Adrenal gland (tissue), 12 donors: ENCODE data around the gene MBLAC2. TPM values are rescaled to one million over a fixed set of nuclear protein-coding genes. Genes with fewer than 3 reads are reported as not detected.

Experiments used
- DNase-seq, 7 donors: peaks; one replicate each; pipeline ENCODE4 v3.0.0-alpha.2; 2019 to 2020
- H3K27ac ChIP-seq, 5 donors: fragments of 200-600 bp; sonication (generic) in 4 of 5; 1 replicate in 3 of 5; 2 replicates in 2 of 5; pipeline versions ENCODE4 v1.5.1 to v1.8.0; 2016 to 2020; ENCODE audit warnings: mild to moderate bottlenecking in 1 of 5
- H3K27me3 ChIP-seq: fragments of 200-600 bp; 2 replicates; pipeline ENCODE4 v1.8.0; 2021
- H3K36me3 ChIP-seq, 2 donors: fragments of 200-600 bp; replicated peaks in 1 of 2; 1 replicate in 1 of 2; 2 replicates in 1 of 2; pipeline versions ENCODE4 v1.5.1 to v1.8.0; 2018 to 2022
- H3K4me1 ChIP-seq, 2 donors: fragments of 200-600 bp; replicated peaks in 1 of 2; 1 replicate in 1 of 2; 2 replicates in 1 of 2; pipeline versions ENCODE4 v1.5.1 to v1.8.0; 2018 to 2021
- H3K4me3 ChIP-seq, 4 donors: fragments of 200-600 bp; sonication (generic) in 3 of 4; one replicate each; pipeline ENCODE4 v1.5.1; 2016 to 2018
- H3K9me3 ChIP-seq, 3 donors: fragments of 200-600 bp; sonication (generic) in 1 of 3; replicated peaks in 1 of 3; 1 replicate in 2 of 3; 2 replicates in 1 of 3; pipeline versions ENCODE4 v1.5.1 to v1.8.0; 2016 to 2021
- CTCF ChIP-seq, 6 experiments: fragments of 450-650 bp in 4 of 6; fragments of 200-600 bp in 2 of 6; sonication (generic) in 1 of 6; IDR thresholded peaks; 1 replicate in 5 of 6; 2 replicates in 1 of 6; pipeline versions ENCODE4 v1.5.1 to v1.8.0; 2016 to 2021; ENCODE audit warnings: antibody characterized with exemption in 6 of 6, mild to moderate bottlenecking in 2 of 6, moderate library complexity in 1 of 6
- POLR2A ChIP-seq, 2 donors: fragments of 450-650 bp; IDR thresholded peaks; one replicate each; pipeline ENCODE4 v1.6.1; 2017; ENCODE audit warnings: antibody characterized with exemption in 2 of 2, mild to moderate bottlenecking in 2 of 2, moderate library complexity in 1 of 2
- WGBS, 4 donors: extraction: QIAGEN DNeasy Blood & Tissue Kit in 2 of 4; methylation state at CpG; one replicate each; pipeline versions ENCODE4 v1.1.5 to v1.1.7; 2013 to 2017; 5-methylcytosine and 5-hydroxymethylcytosine counted together
- intact Hi-C, 2 donors: fragments of 100-400 bp; cut with DNase I; formaldehyde crosslinking; loops; one replicate each; pipeline versions ENCODE4 v1.14.1 to v1.15.0; 2022 to 2023
- polyA plus RNA-seq, 3 donors: library from polyadenylated mRNA; stranded (reverse); fragments of 200-250 nt in 2 of 3; fragments of 350-450 nt in 1 of 3; fragmentation: Illumina TruSeq in 1 of 3; extraction: RNeasy Lipid Tissue Mini Kit (QIAGEN cat#74804) in 1 of 3; gene quantifications; one replicate each; pipeline ENCODE4 v1.2.3, GENCODE V29; 2013 to 2014
- total RNA-seq, 9 donors: library from RNA; depleted of rRNA in 4 of 9; stranded (reverse); fragments of >200 nt in 4 of 9; fragments of 120-200 nt in 1 of 9; fragmentation: NEBNext Ultra II Directional in 1 of 9; extraction: Animal tissue kit (Norgen Biotek cat#: 25700) in 1 of 9; gene quantifications; one replicate each; pipeline versions ENCODE4 v1.1.0 to v1.2.4, GENCODE V29; 2013 to 2023
- donor health status: healthy with polysubstance abuse.
- donor health status: Bipolar disorder and iron deficiency.
- donor health status: DM: yes; HTN: yes; CAD: no.
- donor health status: DM: no; HTN: no; CAD: no.
- donor health status: DM: no; HTN: no; CAD: no.
- donor health status: DM: yes; HTN: yes; CAD: no.

MBLAC2 gene
- total and polyA plus RNA-seq, 12 donors = 1.3 to 8.8 (median 4.8) TPM

DNA sequence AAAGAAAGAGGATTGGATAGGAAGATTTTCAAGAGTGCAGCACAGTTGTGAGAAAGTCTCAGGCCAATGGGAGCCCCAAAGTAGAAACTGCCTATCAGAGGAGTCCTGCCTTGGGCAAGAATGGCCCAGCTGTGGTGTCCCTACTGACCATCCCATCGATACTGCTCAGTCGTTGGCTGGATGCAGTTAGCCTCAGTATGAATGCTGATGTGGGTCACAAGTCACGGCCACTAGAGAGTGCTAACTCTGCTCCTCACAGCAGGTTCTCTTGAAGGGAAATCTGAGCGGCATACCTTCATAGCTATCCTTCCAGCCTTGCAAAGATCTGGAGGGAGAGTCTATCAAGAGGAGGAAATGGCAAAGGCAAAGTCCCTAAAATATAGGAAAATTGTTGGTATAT, 53.4 kb downstream of the MBLAC2 start:
- Histone ChIP-seq H3K27ac (no peak overlapping the region), H3K27me3 (no peaks in the 10 kb centered on the region), H3K4me3 (no peak overlapping the region), H3K9me3 (no peaks in the 10 kb centered on the region), H3K4me1 (no peaks in the 10 kb centered on the region), H3K36me3 (no peaks in the 10 kb centered on the region)
- intact Hi-C loops = no loop called here
- TF ChIP-seq CTCF (IDR thresholded peaks at IDR 0.05) (no peak), POLR2A (IDR thresholded peaks at IDR 0.05) (no peak)
- 35 to 49% (median 45%) methylated on average over 4 of the region's 4 CpGs for WGBS, 4 donors
- no peak for DNase-seq

- 72 to 79% (median 75%) methylated on average over 1 of the region's 1 CpG for WGBS, 4 donors
- no peak for DNase-seq
- H3K27me3 ChIP-seq = no peaks in the 10 kb centered on the region
- H3K27ac ChIP-seq = no peak overlapping the region
- no peaks in the 10 kb centered on the region for H3K4me1 ChIP-seq
- no peak overlapping the region for H3K4me3 ChIP-seq
- H3K9me3 ChIP-seq = no peaks in the 10 kb centered on the region
- no peaks in the 10 kb centered on the region for H3K36me3 ChIP-seq
- intact Hi-C loops = no loop called here
- TF ChIP-seq POLR2A (IDR thresholded peaks at IDR 0.05) (no peak), CTCF (IDR thresholded peaks at IDR 0.05) (no peak)
Measured at GRCh38 chr5:90418214-90418613, 56.4 kb downstream of the MBLAC2 start.

GRCh38 chr5:90410178-90410762, 64.3 kb downstream of the MBLAC2 start:
- Histone ChIP-seq H3K27ac (peak overlapping the region; percentile 57 to 96 (median 87)), H3K4me3 (peak overlapping the region; percentile 30 to 76 (median 66)), H3K36me3 (no peaks in the 10 kb centered on the region), H3K9me3 (no peaks in the 10 kb centered on the region), H3K27me3 (no peaks in the 10 kb centered on the region), H3K4me1 (peaks cover 0 to 32% of the 10 kb centered on the region in 2 donors)
- DNase-seq = no peak
- 1% methylated on average over 10 of the region's 10 CpGs for WGBS, 4 donors
- no peak for TF ChIP-seq CTCF (IDR thresholded peaks at IDR 0.05)
- no peak for TF ChIP-seq POLR2A (IDR thresholded peaks at IDR 0.05)
- intact Hi-C loops = no loop called here

DNA sequence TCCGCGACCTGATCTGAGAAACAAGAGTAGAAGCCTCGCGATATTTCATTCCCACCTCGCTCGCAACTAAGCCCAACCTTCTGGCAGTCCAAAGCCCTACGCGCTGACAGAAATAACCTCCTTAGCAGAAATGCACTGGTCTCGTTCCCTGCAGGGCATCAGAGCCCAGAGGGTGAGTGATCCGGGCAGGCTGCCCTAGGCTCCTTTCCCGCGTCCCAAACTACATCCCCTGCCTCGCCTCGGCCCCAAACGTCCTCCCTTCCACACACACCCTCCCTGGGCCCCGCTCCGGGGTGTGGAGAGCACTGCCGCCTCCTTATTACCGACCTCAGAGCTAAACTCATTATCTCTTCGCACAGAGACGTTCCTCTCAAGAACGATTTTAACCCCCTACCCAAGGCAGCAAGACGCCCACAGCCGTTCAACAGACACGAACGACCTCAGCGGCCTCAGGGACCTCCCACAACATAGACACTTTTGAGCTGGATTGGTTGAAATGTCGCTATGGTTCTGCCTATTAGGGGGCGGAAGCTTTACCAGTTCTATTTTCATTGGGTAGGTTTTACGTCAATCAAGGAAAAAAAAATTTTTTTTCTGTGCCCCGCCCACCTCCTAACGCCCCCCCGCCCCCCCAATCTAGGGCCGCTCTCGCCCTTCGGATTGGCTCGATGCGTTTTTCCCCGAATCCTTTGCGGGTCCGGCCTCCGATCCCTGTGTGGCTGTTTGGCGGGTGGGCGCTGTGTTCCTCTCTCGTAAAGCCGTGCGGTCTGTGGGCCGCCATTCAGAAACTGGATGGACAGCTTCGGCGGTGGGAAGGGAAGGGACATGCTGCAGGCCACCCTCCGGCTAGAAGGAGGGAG, 65.0 kb downstream of the MBLAC2 start, which contains the start of gene CETN3:
CETN3 (minus strand) TSS at position 439 of the 860 bp plus-strand sequence; CDS start at position 344, 95 bp downstream.
- H3K4me3 ChIP-seq = peak within 1 kb of the TSS; percentile 76 to 98 (median 82)
- peaks cover 0 to 36% of the 10 kb centered on the region in 2 donors for H3K4me1 ChIP-seq
- TF ChIP-seq POLR2A (IDR thresholded peaks at IDR 0.05) (peak; percentile 89 to 95), CTCF (IDR thresholded peaks at IDR 0.05) (no peak)
- peak within 1 kb of the TSS; percentile 92 to 99 (median 93) for H3K27ac ChIP-seq
- peak; percentile 90 to 97 (median 95) for DNase-seq
- no peaks in the 10 kb centered on the region for H3K36me3 ChIP-seq
- intact Hi-C loops = no loop called here
- 0 to 1% (median 0%) methylated on average over 21 to 51 of the region's 51 CpGs for WGBS, 4 donors
- H3K27me3 ChIP-seq = no peaks in the 10 kb centered on the region
- H3K9me3 ChIP-seq = no peaks in the 10 kb centered on the region
